Activated effector memory CD4-positive, alpha-beta T cell treated with Interleukin-2 at 50 U/mL for 16 hours (primary cell): ENCODE measurements around the gene AUTS2.

Experiments used
- DNase-seq: peaks from one replicate; pipeline ENCODE4 v3.0.0-alpha.2; 2020

Gene AUTS2

DNA sequence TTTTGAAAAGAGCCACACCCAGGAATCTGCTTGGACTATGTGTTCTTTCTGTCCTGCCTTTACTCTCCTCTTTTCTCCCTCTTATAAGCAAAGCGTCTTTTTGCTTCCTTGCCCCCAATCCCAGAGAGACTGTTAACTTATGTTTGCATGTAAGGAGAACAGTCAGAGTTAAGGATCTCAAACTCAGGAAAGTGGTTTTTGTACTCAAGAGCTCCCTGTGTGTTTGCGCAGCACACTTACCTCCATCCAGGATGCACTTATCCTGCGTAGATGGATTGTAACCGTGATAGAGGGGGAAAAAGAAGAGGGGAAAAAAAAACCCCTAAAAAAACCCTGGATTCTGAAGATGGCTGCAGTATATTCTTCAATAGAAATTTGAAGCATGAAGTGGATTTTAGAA lies 228.9 kb downstream of the AUTS2 start:
- no peak for DNase-seq

- no peak for DNase-seq
Measured at GRCh38 chr7:69827558-69827957, 229.3 kb downstream of the AUTS2 start.

DNA sequence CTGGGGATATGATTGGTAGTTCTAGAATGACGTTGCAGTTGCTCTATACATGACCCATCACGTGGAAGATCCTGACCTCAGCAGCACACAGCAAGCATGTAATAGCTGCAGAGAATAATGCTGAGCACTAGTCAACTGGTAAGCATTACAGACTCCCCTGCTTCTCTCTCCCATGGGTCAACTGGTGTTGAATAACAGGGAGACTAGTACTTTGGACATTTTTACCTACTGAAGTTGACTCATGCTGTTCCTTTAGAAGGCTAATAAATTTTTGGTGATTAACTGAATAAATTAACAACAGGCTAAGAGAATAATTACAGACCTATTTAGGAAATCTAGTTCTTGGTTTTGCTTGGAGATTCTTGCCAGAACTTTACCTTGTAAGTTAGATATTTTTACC lies 234.1 kb downstream of the AUTS2 start:
- no peak for DNase-seq

DNA sequence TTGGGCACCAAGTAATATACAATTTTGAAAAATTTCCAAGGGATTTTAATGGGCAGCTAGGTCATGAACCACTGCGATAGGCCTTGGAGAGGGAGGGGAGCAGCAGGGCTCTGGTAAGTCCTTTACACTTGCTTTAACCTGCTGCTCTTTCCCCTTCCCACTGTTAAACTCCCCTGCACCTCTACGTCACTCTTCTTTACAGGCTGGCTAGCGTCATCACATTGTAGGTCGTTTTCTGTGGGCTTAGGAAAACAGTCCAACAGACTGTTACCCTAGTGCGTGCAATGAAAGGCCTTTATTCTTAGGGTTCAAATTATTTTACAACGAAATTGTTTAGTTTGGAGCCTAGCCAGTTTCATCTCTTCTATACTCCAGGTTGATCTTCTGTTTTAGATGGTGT lies 235.7 kb downstream of the AUTS2 start:
- DNase-seq, result no peak

DNA sequence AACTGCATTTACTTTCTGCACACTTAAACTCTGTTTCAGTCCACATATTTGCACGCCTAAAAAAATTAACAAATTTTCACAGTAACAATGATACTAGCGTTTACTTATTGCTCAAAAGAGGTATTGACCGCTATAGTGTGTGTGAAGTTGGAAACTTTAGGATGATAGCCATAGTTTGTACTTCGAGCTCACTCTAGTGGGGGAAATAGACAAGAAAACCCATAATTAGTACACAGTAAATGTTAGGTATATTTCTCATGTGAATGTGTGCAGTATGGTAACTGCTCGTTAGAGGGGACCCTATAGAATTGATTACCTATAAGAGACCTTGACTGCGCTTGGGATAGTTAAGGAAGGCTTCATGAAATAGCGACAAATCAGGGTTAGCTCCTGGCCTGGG lies 238.4 kb downstream of the AUTS2 start:
- DNase-seq, result no peak

- DNase-seq, result no peak
Measured at GRCh38 chr7:69837387-69838068, 239.3 kb downstream of the AUTS2 start.

GRCh38 chr7:69839782-69840181 lies 241.5 kb downstream of the AUTS2 start:
- no peak for DNase-seq

GRCh38 chr7:69840248-69840647 lies 242.0 kb downstream of the AUTS2 start:
- DNase-seq, result no peak

DNA sequence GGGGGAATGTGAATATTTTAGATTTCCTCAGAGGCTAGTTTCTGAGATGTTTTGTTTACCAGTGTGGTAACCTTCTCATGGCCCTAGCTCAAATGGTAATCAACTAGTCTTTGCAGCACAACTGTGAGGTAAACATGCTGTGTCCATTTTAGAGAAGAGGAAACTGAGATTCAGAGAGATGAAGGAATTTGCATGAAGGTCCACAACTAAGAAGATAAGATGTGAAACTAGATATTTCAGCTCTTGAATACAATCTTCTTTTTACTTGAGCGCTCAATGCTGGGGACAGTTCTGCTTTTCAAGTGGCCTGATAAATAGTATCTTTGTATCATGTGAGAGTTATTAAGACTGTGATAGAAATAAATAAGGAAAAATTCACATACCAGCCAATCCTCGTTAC lies 245.4 kb downstream of the AUTS2 start:
- DNase-seq, result no peak

DNA sequence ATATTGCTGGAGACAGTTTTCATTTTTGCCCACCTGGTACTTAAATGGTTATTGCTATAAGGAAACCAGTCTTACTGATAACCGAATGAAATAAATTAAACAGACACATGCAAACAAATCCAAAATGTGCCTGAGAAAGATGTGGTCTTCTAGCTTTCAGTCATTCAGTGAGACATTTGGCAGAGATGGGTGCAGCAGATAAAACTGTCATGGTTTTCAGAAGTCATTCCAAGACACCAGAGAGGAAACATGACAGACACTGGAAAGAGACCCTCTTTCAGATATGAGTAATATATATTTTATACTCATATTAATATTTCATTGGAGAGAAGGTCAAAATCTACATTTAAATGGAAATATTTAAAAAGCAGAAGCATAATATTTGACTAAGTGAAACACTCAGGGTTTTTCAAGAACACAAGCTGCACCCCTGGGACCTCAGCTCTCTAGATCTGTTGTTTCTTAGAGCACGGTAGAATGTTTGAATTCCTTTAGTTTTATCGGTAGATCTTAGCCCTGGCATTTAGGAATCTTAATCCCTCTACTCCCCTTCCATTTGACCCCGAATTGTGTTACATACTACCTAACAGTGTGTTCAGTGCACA lies 246.1 kb downstream of the AUTS2 start:
- no peak for DNase-seq

- DNase-seq, result no peak
Measured at GRCh38 chr7:69845721-69846495, 247.6 kb downstream of the AUTS2 start.

- no peak for DNase-seq
Measured at GRCh38 chr7:69847921-69848612, 249.8 kb downstream of the AUTS2 start.

DNA sequence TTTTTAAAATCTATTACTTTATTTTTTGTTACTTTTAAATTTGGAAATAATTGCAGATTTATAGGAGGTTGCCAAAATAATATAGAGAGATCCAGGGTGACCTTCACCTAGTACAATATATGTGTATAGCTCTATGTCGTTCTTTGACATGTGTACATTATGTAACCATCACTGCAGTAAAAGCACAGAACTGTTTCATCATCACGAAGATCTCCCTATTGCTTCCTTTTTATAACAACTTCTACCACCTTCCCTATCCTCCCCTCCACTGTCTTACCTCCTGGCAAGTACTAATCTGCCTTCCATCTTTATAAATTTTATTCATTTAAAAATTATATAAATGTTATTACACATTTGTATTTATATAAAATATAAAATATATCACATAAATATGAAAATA lies 251.0 kb downstream of the AUTS2 start:
- no peak for DNase-seq

- no peak for DNase-seq
Measured at GRCh38 chr7:69857014-69857413, 258.7 kb downstream of the AUTS2 start.

GRCh38 chr7:69858471-69858870 lies 260.2 kb downstream of the AUTS2 start:
- no peak for DNase-seq

DNA sequence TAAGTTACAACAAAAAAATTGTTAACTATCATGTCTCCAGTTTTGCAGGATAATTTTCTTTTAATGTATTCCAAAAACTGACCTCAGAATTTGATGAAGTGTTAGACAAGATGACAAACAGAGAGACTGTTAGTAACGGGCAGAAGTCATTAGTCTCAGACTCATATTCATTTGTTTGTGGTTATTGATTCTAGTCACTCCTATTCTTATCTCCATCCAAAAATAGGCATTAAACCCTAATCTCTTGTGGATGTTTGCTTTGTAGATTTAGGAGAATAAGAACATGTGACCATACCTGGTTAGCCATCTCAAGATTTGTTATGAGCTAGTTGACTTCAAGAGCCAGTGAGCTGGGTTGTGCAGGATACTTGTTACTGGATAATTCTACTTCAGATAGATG lies 261.1 kb downstream of the AUTS2 start:
- DNase-seq, result no peak

DNA sequence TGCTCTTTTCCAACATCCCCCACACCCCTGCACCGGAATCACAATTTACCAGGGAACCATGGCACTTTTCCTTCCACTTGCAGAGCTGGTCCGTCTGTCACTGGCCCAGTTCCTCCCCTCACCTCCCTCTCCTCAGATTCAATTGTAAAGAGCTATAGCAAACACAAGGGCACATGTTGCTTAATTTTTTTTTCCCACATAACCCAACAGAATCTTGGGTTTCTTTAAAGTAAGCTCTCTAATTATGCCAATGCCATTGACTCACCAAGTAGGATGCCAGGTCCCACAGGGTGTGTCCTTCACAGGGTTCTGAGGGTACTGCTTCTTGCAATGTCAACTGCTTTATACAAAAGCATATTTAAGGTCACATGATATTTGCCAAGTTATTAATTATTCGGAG lies 262.2 kb downstream of the AUTS2 start:
- DNase-seq, result no peak

GRCh38 chr7:69860941-69861622 lies 262.8 kb downstream of the AUTS2 start:
- DNase-seq, result no peak

- no peak for DNase-seq
Measured at GRCh38 chr7:69862413-69863064, 264.3 kb downstream of the AUTS2 start.

DNA sequence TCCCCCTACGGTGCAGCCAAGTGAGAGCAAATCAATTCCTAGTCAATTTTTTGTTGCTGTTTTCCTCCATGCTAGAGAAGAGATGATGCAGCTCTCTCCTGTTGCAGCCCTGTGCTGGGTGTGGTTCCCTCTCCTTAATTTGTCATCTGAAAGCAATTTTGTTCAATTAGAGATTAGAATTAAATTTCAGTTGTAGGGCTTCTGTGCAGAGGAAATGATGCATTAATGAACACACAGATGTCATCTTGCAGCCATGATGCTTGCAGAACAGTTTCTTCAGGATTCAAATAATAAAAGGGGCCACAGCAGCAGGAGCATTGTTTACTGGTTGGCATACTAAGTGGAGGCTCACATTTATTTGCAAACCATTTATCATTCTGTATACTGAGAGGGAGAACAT lies 266.0 kb downstream of the AUTS2 start:
- DNase-seq, result no peak

DNA sequence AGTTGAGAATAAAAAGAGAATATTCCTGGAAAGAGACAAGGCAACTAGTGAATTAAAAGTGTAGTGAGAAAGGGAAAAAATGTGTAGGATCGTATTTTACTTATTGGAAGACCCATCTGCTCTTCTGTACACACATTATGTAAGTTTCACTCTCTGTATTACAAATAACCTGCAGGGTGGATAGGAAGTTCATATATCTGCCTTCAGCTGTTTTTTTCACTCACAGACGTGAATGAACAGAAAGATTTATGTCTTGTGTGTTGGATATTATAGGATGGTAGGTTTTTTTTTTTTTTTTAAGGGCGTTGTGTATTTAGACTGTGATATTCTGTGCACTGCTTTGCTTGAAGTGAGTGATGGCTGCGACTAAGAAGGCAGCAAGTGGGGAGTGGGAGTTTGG lies 266.5 kb downstream of the AUTS2 start:
- DNase-seq, result no peak

- no peak for DNase-seq
Measured at GRCh38 chr7:69868921-69869320, 270.6 kb downstream of the AUTS2 start.
